Stomach (tissue), 4 donors: ENCODE results near the gene GSTT2B.
"Not testable (repeated sequence)": the region's sequence is repeated elsewhere in the genome, so short reads cannot be mapped to it uniquely, and the experiment has no call there.

Experiments used
- EP300 ChIP-seq: sonication (generic); formaldehyde crosslinking; IDR thresholded peaks from one replicate; pipeline ENCODE4 v1.6.1; 2017; ENCODE audit warnings: antibody characterized with exemption
- POLR2A ChIP-seq, 4 donors: fragments of 450-650 bp; IDR thresholded peaks; one replicate each; pipeline ENCODE4 v1.6.1; 2016; ENCODE audit warnings: antibody characterized with exemption in 4 of 4, control low read depth in 2 of 4, mild to moderate bottlenecking in 1 of 4, moderate library complexity in 1 of 4
- POLR2AphosphoS5 ChIP-seq, 3 donors: sonication (generic); formaldehyde crosslinking; IDR thresholded peaks; one replicate each; pipeline ENCODE4 v1.6.1; 2016; ENCODE audit warnings: antibody characterized with exemption in 3 of 3
- TF ChIP-seq, protein P1 (sequence below), 7 experiments: fragments of 450-650 bp in 4 of 7; fragments of 200-600 bp in 3 of 7; sonication (generic) in 3 of 7; IDR thresholded peaks; one replicate each; pipeline ENCODE4 v1.5.1; 2016 to 2019; ENCODE audit warnings: antibody characterized with exemption in 7 of 7, control low read depth in 2 of 7, mild to moderate bottlenecking in 1 of 7

DNA sequence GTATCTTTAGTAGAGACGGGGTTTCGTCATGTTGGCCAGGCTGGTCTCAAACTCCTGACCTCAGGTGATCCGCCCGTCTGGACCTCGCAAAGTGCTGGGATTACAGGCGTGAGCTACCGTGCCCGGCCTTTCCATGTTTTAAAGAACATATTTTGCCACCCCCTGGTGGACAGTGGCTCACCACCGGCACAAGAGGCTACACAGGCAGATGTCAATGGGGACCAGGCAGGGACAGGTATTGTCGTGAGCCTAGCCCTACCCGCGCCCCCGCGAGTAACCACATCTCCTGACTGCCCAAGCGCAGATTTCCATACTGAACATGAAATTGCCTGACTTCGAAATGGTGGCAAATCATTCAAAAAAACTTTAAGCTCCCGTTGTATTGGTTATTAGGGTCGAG lies 5.1 kb upstream of the GSTT2B start:
- TF ChIP-seq, protein P1, sequence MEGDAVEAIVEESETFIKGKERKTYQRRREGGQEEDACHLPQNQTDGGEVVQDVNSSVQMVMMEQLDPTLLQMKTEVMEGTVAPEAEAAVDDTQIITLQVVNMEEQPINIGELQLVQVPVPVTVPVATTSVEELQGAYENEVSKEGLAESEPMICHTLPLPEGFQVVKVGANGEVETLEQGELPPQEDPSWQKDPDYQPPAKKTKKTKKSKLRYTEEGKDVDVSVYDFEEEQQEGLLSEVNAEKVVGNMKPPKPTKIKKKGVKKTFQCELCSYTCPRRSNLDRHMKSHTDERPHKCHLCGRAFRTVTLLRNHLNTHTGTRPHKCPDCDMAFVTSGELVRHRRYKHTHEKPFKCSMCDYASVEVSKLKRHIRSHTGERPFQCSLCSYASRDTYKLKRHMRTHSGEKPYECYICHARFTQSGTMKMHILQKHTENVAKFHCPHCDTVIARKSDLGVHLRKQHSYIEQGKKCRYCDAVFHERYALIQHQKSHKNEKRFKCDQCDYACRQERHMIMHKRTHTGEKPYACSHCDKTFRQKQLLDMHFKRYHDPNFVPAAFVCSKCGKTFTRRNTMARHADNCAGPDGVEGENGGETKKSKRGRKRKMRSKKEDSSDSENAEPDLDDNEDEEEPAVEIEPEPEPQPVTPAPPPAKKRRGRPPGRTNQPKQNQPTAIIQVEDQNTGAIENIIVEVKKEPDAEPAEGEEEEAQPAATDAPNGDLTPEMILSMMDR (IDR thresholded peaks at IDR 0.05): not testable (repeated sequence)
- TF ChIP-seq POLR2A (IDR thresholded peaks at IDR 0.05); POLR2AphosphoS5 (IDR thresholded peaks at IDR 0.05); EP300: not testable (repeated sequence)
